ENCODE data around the gene OR1J1. TPM values are rescaled to one million over a fixed set of nuclear protein-coding genes. Genes with fewer than 3 reads are reported as not detected.

Gene OR1J1
- total RNA-seq, 1 experiment from 2014 or later = not detected

DNA sequence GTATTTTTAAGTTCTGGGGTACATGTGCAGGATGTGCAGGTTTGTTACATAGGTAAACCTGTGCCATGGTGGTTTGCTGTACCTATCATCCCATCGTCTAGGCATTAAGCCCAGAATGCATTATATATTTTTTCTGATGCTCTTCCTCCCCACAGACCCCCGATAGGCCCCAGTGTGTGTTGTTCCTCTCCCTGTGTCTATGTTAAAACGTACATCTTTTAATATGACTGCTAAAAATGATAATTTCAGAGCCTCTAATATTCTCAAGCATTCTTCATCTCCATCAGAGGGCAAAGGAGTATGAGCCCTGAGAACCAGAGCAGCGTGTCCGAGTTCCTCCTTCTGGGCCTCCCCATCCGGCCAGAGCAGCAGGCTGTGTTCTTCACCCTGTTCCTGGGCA, 32.8 kb upstream of the OR1J1 start, which contains the start of gene OR1J2:
OR1J2 (plus strand) TSS at position 301 of the 400 bp plus-strand sequence; CDS start at position 301, 0 bp downstream.
- no peak within 1 kb of the TSS for H3K4me3 ChIP-seq (ENCODE audit: low read depth in 2 of 2, low read length in 2 of 2)
- H3K9me3 ChIP-seq (ENCODE audit: control insufficient read depth, insufficient read depth, low read depth, low read length) = no peaks in the 10 kb centered on the region
- intact Hi-C loops (cut with micrococcal nuclease; ENCODE audit: unreplicated experiment) (no loop called here), in situ Hi-C loops (cut with HindIII; ENCODE audit: low pct_unique_long_range_greater_than_20kb, low sequenced_read_pairs) (no loop called here)
- DNase-seq (ENCODE audit: low read depth, low spot score) (no peak), ATAC-seq (no peak)
- no peaks in the 10 kb centered on the region for H3K36me3 ChIP-seq (ENCODE audit: control insufficient read depth, insufficient read depth, low read length)
- H3K27ac ChIP-seq (ENCODE audit: low read length) = no peak within 1 kb of the TSS
- no TSS peak for BruUV-seq (replicated peaks)
- no peak for TF ChIP-seq TCF7L2 (IDR thresholded peaks at IDR 0.05; ENCODE audit: low read depth, low read length)
- TF ChIP-seq, protein P1, sequence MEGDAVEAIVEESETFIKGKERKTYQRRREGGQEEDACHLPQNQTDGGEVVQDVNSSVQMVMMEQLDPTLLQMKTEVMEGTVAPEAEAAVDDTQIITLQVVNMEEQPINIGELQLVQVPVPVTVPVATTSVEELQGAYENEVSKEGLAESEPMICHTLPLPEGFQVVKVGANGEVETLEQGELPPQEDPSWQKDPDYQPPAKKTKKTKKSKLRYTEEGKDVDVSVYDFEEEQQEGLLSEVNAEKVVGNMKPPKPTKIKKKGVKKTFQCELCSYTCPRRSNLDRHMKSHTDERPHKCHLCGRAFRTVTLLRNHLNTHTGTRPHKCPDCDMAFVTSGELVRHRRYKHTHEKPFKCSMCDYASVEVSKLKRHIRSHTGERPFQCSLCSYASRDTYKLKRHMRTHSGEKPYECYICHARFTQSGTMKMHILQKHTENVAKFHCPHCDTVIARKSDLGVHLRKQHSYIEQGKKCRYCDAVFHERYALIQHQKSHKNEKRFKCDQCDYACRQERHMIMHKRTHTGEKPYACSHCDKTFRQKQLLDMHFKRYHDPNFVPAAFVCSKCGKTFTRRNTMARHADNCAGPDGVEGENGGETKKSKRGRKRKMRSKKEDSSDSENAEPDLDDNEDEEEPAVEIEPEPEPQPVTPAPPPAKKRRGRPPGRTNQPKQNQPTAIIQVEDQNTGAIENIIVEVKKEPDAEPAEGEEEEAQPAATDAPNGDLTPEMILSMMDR (IDR thresholded peaks at IDR 0.05) = no peak
- ChIA-PET CTCF (no interaction called here), POLR2A (no interaction called here)
- H3K4me1 ChIP-seq (ENCODE audit: control insufficient read depth, insufficient read depth, low read length) = no peaks in the 10 kb centered on the region
- no peaks in the 10 kb centered on the region; the same call in 1 of the 2 replicates for H3K27me3 ChIP-seq (ENCODE audit: control insufficient read depth, insufficient read depth, low read length)

DNA sequence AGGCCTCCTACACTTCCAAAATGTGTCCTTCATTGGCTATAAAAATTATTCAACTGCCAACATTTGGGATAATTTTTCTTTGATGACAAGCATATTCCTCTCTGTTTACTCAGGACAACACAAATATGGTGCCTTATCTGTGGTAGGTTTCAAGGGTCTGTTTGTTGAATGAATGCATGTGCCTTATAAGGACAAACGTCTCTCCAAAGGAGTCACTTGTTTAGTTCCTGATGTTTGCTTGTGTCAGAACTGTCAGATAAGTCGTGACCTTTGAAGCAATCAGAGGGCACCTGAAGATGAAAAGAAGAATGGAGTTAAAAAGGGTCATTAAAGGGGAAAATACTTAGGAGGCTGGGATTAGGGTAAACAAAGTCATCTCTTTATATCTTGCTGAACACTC, 29.2 kb upstream of the OR1J1 start:
- no peaks in the 10 kb centered on the region for H3K9me3 ChIP-seq (ENCODE audit: control insufficient read depth, insufficient read depth, low read depth, low read length)
- H3K27ac ChIP-seq (ENCODE audit: low read length) = no peak overlapping the region
- in situ Hi-C loops (cut with HindIII; ENCODE audit: low pct_unique_long_range_greater_than_20kb, low sequenced_read_pairs) (no loop called here), intact Hi-C loops (cut with micrococcal nuclease; ENCODE audit: unreplicated experiment) (no loop called here)
- no TSS peak for BruUV-seq (replicated peaks)
- no peak for DNase-seq (ENCODE audit: low read depth, low spot score)
- TF ChIP-seq, protein P1 (IDR thresholded peaks at IDR 0.05) = no peak
- TF ChIP-seq SIN3A (IDR thresholded peaks at IDR 0.05; ENCODE audit: borderline replicate concordance, insufficient read depth, low read depth, low read length) (no peak), POLR2AphosphoS5 (IDR thresholded peaks at IDR 0.05; ENCODE audit: low read depth, low read length) (no peak), TCF7L2 (IDR thresholded peaks at IDR 0.05; ENCODE audit: low read depth, low read length) (no peak)
- TF ChIP-seq, protein P2, sequence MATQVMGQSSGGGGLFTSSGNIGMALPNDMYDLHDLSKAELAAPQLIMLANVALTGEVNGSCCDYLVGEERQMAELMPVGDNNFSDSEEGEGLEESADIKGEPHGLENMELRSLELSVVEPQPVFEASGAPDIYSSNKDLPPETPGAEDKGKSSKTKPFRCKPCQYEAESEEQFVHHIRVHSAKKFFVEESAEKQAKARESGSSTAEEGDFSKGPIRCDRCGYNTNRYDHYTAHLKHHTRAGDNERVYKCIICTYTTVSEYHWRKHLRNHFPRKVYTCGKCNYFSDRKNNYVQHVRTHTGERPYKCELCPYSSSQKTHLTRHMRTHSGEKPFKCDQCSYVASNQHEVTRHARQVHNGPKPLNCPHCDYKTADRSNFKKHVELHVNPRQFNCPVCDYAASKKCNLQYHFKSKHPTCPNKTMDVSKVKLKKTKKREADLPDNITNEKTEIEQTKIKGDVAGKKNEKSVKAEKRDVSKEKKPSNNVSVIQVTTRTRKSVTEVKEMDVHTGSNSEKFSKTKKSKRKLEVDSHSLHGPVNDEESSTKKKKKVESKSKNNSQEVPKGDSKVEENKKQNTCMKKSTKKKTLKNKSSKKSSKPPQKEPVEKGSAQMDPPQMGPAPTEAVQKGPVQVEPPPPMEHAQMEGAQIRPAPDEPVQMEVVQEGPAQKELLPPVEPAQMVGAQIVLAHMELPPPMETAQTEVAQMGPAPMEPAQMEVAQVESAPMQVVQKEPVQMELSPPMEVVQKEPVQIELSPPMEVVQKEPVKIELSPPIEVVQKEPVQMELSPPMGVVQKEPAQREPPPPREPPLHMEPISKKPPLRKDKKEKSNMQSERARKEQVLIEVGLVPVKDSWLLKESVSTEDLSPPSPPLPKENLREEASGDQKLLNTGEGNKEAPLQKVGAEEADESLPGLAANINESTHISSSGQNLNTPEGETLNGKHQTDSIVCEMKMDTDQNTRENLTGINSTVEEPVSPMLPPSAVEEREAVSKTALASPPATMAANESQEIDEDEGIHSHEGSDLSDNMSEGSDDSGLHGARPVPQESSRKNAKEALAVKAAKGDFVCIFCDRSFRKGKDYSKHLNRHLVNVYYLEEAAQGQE (IDR thresholded peaks at IDR 0.05; ENCODE audit: insufficient read depth in 1 of 2, low read depth in 2 of 2, low read length in 1 of 2) = no peak
- H3K36me3 ChIP-seq (ENCODE audit: control insufficient read depth, insufficient read depth, low read length) = no peaks in the 10 kb centered on the region
- POLR2A ChIA-PET = no interaction called here
- no peaks in the 10 kb centered on the region; the same call in 1 of the 2 replicates for H3K27me3 ChIP-seq (ENCODE audit: control insufficient read depth, insufficient read depth, low read length)
- H3K4me1 ChIP-seq (ENCODE audit: control insufficient read depth, insufficient read depth, low read length) = no peaks in the 10 kb centered on the region
- CTCF ChIA-PET = no interaction called here
- H3K4me3 ChIP-seq (ENCODE audit: low read depth in 2 of 2, low read length in 2 of 2) = no peak overlapping the region
- ATAC-seq = no peak
